ENCODE measurements around the gene MYO1C.

DNA sequence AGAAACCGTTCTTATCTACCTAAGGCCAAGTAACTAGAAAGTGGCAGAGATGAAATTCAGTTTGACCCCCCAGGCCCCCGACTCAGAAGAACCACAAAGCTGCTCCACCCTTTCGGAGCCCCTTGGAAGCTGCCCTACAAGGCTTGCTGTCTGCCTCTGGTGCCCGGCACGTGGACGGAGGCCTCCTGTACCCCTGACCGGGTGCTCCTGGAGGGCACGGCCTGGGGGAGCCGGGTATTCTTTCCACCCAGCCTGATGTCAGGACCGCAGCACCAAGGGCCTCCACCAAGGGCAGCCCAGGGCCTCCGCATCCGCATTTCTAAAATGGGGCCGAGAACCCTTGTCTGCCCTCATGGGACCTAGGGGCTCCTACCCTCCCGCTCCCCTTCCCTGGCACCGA, 21.0 kb downstream of the MYO1C start:
- TF ChIP-seq KAT7 (CRISPR knock-in tag; IDR thresholded peaks at IDR 0.05; ENCODE audit: borderline replicate concordance): no peak
- TF ChIP-seq, protein P1, sequence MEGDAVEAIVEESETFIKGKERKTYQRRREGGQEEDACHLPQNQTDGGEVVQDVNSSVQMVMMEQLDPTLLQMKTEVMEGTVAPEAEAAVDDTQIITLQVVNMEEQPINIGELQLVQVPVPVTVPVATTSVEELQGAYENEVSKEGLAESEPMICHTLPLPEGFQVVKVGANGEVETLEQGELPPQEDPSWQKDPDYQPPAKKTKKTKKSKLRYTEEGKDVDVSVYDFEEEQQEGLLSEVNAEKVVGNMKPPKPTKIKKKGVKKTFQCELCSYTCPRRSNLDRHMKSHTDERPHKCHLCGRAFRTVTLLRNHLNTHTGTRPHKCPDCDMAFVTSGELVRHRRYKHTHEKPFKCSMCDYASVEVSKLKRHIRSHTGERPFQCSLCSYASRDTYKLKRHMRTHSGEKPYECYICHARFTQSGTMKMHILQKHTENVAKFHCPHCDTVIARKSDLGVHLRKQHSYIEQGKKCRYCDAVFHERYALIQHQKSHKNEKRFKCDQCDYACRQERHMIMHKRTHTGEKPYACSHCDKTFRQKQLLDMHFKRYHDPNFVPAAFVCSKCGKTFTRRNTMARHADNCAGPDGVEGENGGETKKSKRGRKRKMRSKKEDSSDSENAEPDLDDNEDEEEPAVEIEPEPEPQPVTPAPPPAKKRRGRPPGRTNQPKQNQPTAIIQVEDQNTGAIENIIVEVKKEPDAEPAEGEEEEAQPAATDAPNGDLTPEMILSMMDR (IDR thresholded peaks at IDR 0.05): no peak
- no peak for TF ChIP-seq TEAD4 (CRISPR knock-in tag; IDR thresholded peaks at IDR 0.05)

Measured in WTC11 (cell line).